Measurements from ENCODE around the gene PDE4B.

DNA sequence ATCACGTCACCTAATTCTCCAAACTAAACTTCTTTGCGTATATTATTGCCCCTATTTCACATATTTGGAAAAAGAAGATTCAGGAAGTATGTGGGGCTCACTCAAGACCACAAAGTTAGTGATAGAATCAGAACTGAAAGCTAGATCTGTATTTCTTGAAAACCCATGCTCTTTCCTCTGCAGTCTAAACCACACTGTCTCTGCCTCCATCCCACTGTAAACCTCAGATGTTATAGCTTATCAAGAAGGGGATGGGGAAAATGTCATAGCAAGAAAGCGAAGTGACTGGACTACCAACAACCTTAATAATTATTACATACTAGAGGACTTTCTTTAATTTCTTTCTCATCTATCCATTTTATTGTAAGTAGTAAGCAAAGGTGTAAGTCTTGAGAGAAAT is 483.5 kb downstream of the PDE4B start:
- TF ChIP-seq CTCF (conservative IDR thresholded peaks at IDR 0.05; ENCODE audit: low read length) (no peak), EZH2phosphoT487 (IDR thresholded peaks at IDR 0.05; ENCODE audit: borderline replicate concordance, low read depth, low read length) (no peak)
